UCSD-AML1 (cell line): ENCODE measurements around the gene SLC41A3.

Experiments used
- DNase-seq: peaks from one replicate; lab custom pipeline; 2025; ENCODE audit not compliant: unreplicated experiment; lab: John Stamatoyannopoulos, UW

Gene SLC41A3

DNA sequence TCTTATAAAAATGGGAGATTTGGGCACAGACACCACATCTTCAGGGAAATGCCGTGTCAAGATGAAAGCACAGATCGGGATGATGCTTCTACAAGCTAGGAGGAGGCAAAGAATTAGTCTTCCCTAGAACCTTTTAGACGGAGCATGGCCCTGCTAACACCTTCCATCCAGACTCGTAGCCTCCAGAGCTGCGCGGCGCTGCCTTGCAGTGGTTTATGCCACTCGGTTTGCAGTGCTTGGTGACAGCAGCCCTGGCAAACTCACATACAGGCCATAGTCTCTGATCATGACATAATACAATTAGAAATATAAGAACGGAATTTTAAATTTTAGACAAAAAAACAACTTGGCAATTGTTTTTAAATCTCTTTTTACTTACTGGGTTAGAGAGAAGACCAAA, 37.1 kb upstream of the SLC41A3 start:
- DNase-seq, result no peak

DNA sequence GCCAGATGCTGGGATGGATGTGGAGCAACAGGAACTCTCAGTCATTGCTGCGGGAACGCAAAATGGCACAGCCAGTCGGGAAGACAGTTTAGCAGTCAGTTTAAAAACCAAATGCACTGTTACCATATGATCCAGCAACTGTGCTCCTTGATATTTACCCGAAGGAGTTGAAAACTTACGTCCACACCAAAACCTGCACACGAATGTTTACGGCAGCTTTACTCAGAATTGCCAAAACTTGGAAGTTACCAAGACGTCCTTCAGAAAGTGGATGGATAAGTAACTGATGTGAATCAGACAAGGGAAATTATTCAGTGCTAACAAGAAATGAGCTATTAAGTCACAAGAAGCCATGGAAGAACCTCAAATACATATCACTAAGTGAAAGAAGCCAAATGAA, 36.1 kb upstream of the SLC41A3 start:
- DNase-seq, result no peak

- DNase-seq, result no peak
Measured at GRCh38 chr3:126119008-126119675, 35.2 kb upstream of the SLC41A3 start.

DNA sequence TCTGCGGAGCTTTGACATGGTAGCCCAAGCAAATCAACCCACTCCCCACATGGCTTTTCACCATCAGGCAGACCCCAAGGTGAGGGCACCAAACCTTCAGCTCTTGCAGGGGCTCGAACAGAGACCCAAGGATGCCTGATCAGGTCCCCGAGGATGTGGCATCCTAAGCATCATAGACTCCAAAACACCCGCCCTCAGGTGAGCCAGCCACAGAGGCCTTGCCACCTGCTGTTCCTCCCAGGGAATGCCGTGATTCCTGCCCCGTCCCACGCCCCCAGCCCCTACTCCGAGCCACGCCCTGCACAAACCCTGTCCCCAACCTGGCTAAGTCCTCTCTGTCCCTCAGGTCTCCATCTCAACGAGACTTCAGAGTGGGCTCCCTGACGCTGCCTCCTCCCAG, 34.7 kb upstream of the SLC41A3 start:
- no peak for DNase-seq

DNA sequence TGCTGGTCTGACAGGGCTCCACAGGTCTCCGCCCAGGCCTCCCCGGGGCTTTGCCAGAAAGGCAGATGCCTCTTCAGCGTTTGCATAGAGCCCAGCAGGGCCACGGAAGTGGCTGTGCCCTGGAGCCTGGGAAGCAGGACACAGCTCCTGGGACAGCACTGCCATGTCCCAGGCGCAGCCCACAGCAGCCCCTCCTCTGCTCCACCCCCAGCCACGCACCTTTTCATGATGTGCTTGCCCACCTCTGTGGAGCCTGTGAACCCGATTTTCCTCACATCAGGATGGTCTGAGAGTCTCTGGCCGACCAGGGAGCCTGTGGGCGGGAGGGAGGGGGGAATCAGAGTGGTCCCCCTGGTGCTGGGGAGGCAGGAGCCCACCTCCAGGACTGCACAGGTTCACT, 33.9 kb upstream of the SLC41A3 start:
- DNase-seq, result no peak

DNA sequence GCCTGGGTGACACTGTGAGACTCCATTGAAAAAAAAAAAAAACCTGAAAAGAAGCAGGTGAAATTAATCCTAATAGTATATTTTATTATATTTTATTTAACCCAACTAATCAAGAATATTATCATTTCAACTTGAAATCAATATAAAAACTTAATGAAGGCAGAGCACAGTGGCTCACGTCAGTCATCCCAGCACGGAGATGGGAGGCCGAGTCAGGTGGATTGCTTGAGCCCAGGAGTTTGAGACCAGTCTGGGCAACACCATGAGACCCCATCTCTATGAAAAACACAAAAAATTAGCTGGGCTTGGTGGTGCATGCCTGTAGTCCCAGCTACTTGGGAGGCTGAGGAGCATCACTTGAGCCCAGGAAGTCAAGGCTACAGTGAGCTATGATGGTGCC, 33.3 kb upstream of the SLC41A3 start:
- DNase-seq, result no peak

DNA sequence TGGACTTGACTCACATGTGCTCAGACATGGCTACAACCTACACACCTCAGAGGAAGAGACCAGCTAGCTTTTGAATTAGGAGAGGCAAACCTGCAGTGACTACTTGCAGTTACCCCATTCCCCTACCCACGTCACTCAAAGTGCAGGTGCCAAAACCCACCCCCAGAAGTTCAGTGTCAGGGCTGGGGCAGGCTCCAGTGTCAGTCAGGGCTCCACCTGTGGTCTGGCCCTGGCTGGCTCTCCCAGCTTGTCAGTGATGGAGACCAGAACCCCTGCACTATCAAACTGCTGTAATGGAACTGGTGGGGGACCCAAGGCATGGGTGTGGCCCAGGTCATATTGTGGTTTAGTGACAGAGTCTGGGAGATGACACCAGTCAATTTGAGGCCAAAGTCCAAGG, 32.6 kb upstream of the SLC41A3 start:
- no peak for DNase-seq

DNA sequence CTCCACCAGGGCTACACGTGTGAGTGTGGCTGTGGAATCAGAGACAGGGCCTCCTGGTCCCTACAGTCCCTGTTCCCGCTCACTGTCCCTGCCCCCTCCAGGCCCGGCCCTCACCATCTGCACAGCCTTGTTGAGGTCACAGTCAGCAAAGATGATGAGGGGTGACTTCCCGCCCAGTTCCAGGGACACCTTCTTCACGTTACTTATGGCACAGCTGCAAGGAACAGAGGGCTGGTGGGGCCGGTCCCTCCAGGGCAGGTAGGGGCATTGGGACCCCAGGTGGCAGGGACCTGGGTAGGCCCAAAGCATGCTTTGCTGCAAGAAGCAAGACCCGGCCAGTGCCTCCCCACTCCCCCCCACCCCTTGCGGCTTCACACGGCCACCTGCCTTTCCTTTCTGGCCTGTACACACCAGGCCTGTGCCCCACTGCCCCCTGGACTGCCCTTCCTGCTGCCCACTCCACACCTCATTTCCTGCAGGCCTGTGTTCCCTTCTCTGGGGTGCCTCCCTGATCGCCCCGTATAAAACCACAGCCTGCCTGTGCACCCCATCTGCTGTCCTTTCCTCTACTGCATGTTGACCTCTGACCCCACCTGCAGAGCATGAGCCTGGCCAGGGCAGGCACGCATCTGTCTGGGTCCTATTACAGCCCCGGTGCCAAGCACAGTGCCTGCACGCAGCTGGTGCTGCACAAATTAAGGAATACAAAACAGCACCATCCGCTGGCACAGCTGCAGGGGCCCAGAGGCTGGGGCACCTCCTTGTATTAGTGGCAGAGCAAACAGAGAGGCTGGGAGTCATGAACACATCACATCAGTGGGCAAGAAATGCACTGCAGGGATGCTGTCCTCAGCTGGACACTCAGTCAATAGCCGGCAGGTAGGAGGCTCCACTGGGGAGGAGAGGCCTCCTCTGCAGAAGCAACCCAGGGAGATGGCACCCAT, 30.8 kb upstream of the SLC41A3 start:
- DNase-seq, result no peak

GRCh38 chr3:126113733-126114442, 30.0 kb upstream of the SLC41A3 start:
- no peak for DNase-seq

DNA sequence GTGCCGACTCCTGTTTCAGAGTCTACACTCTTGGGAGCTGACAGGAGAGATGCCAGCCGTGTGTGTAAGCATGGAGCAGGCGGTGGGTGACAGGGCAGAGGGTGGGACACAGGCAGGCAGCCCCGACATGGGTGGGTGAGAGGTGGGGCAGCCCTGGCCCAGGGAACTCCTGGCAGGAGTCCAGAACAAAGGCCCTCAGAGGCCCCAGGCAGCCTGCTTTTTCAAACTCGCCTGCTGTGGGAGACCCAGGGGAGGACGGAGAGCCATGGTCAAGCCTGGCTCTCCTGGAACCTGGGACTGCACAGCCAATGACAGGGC, 29.3 kb upstream of the SLC41A3 start:
- DNase-seq, result no peak

DNA sequence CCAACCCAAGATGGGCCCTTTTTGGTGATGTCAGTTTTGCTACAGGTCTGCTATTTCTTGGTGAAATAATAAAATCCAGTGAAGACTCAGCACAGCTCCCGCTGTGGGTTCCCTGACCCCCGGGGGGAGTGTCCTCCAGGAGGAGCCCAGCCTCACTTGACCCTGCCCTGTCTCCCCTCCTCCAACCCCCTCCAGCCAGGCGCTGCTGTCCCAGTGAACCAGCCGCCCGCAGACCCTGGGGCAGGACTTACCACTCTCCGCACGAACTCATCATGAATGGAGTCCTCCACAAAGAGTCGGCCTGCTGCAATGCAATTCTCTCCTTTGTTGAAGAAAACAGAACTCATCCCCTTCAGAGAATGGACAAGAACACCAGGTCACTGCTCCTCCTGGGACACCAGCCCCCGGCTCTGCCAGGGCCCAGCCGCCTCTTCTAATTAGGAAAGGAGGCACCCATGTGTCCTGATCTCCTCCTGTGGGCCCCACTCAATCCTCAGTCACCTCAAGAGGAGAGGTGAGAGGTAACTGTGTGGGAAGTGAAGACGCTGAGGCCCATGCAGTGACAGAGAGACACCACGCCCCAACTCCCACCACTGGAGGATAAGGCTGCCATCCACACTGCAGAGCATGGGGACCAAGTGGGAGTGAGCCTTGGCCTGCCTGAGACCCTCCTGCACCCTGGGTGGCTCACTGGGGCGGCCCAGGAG, 28.8 kb upstream of the SLC41A3 start:
- DNase-seq, result no peak

GRCh38 chr3:126111566-126112475, 27.9 kb upstream of the SLC41A3 start:
- DNase-seq, result no peak

DNA sequence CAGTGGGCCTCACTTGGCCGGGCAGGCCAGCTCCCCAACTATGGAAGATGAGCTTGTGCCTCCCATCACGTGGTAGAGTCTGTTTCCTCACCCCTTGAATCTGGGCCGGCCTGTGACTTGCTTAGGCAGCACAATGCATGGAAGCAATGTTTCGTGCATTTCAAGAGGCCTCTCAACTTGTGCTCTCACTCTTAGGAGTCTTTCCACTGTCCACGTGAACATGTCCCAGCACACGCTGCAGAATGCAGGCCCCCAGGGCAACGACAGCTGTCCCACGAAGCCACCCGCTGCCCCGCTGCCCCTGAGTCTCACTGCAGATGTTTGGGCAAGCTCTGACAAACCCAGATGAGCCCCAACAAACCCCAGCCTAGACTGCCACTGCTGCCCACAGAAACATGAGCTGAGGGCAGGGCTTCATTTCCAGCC, 27.2 kb upstream of the SLC41A3 start:
- DNase-seq, result no peak

- DNase-seq, result no peak
Measured at GRCh38 chr3:126110431-126111125, 26.7 kb upstream of the SLC41A3 start.

DNA sequence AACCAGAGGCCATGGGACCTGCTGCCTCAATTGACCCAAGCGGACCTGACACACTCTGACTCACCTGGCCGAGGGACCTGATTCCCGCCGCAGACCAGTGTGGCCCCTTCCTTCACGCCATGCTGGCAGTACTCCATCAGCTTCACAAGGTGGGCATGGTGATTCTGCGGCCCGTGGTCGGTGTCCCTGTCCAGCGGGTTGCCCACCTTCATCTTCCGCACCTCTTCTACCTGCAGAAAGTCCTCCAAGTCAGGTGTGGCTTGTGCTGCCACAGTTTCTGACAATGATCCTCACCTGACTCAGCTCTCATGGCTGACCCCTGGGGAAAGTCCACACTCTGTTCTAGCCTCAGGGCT, 25.9 kb upstream of the SLC41A3 start:
- DNase-seq, result no peak

- no peak for DNase-seq
Measured at GRCh38 chr3:126109146-126109879, 25.4 kb upstream of the SLC41A3 start.

- no peak for DNase-seq
Measured at GRCh38 chr3:126108676-126109050, 24.7 kb upstream of the SLC41A3 start.

GRCh38 chr3:126107957-126108675, 24.2 kb upstream of the SLC41A3 start:
- DNase-seq, result no peak
